Measurements from ENCODE around the gene GSN.

GRCh38 chr9:121292801-121293241, 24.9 kb downstream of the GSN start:
- TF ChIP-seq, protein P1, sequence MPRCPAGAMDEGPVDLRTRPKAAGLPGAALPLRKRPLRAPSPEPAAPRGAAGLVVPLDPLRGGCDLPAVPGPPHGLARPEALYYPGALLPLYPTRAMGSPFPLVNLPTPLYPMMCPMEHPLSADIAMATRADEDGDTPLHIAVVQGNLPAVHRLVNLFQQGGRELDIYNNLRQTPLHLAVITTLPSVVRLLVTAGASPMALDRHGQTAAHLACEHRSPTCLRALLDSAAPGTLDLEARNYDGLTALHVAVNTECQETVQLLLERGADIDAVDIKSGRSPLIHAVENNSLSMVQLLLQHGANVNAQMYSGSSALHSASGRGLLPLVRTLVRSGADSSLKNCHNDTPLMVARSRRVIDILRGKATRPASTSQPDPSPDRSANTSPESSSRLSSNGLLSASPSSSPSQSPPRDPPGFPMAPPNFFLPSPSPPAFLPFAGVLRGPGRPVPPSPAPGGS (IDR thresholded peaks at IDR 0.05; ENCODE audit: borderline replicate concordance, insufficient read depth, low read depth, low read length, poor library complexity, severe bottlenecking), result no peak
- TF ChIP-seq, protein P2, sequence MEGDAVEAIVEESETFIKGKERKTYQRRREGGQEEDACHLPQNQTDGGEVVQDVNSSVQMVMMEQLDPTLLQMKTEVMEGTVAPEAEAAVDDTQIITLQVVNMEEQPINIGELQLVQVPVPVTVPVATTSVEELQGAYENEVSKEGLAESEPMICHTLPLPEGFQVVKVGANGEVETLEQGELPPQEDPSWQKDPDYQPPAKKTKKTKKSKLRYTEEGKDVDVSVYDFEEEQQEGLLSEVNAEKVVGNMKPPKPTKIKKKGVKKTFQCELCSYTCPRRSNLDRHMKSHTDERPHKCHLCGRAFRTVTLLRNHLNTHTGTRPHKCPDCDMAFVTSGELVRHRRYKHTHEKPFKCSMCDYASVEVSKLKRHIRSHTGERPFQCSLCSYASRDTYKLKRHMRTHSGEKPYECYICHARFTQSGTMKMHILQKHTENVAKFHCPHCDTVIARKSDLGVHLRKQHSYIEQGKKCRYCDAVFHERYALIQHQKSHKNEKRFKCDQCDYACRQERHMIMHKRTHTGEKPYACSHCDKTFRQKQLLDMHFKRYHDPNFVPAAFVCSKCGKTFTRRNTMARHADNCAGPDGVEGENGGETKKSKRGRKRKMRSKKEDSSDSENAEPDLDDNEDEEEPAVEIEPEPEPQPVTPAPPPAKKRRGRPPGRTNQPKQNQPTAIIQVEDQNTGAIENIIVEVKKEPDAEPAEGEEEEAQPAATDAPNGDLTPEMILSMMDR (IDR thresholded peaks at IDR 0.05 in 2 of 3, conservative IDR thresholded peaks at IDR 0.05 in 1 of 3; ENCODE audit: control insufficient read depth in 2 of 3, extremely low read depth in 1 of 3, insufficient read depth in 1 of 3, low read depth in 3 of 3, low read length in 3 of 3), result no peak
- TF ChIP-seq BCL11A (IDR thresholded peaks at IDR 0.05; ENCODE audit: low read depth, low read length) (no peak), ETV6 (conservative IDR thresholded peaks at IDR 0.05 in 1 of 2, IDR thresholded peaks at IDR 0.05 in 1 of 2; ENCODE audit: borderline replicate concordance in 1 of 2, low read depth in 1 of 2) (no peak), PML (IDR thresholded peaks at IDR 0.05; ENCODE audit: low read length) (no peak), MXI1 (IDR thresholded peaks at IDR 0.05; ENCODE audit: low read depth, low read length) (no peak), TCF7 (IDR thresholded peaks at IDR 0.05; ENCODE audit: borderline replicate concordance) (no peak), CEBPB (IDR thresholded peaks at IDR 0.05; ENCODE audit: borderline replicate concordance in 1 of 2, low read depth in 2 of 2, low read length in 2 of 2) (no peak)
- TF ChIP-seq, protein P3, sequence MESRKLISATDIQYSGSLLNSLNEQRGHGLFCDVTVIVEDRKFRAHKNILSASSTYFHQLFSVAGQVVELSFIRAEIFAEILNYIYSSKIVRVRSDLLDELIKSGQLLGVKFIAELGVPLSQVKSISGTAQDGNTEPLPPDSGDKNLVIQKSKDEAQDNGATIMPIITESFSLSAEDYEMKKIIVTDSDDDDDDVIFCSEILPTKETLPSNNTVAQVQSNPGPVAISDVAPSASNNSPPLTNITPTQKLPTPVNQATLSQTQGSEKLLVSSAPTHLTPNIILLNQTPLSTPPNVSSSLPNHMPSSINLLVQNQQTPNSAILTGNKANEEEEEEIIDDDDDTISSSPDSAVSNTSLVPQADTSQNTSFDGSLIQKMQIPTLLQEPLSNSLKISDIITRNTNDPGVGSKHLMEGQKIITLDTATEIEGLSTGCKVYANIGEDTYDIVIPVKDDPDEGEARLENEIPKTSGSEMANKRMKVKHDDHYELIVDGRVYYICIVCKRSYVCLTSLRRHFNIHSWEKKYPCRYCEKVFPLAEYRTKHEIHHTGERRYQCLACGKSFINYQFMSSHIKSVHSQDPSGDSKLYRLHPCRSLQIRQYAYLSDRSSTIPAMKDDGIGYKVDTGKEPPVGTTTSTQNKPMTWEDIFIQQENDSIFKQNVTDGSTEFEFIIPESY (IDR thresholded peaks at IDR 0.05), result no peak
- TF ChIP-seq, protein P4, sequence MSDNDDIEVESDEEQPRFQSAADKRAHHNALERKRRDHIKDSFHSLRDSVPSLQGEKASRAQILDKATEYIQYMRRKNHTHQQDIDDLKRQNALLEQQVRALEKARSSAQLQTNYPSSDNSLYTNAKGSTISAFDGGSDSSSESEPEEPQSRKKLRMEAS (IDR thresholded peaks at IDR 0.05; ENCODE audit: low read depth, low read length), result no peak
